ENCODE results near the gene CLTC.

CLTC gene

DNA sequence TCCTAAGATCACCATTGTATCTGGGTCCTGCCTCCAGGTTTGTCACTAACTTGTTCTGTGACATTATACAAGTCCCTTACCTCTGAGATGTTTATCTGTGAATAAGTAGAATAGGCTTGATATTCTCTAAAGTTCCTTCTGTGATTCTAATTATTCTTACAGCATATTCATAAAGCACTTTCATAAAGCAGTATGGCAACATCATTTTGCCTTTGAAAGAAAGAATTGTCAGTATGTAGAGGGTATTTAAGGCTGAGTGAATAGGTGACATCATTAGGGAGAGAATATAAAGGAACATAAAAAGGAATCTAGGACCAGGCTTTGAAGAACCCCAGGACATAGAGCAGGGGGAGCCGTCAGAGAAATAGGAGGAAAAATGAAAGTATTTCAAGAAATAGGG is 103.3 kb downstream of the CLTC start:
- DNase-seq (ENCODE audit: low read depth in 1 of 2, low spot score in 1 of 2): no peak

DNA sequence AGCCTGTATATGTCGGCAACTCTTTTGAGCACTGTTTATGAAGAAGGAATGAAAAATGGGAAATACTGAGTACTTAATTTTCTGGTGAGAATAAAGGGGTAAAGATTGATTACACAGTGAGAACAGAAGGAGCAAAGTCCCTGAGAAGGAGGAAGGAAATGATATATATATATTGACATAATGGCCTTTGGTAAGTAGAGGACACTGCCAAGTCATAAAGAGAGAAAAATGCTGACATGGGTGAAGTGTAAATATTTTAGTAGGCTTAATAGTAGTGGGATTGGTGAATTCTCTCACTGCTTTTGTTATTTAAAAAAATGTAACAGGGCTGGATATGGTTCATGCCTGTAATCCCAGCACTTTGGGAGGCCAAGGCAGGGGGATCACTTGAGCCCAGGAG is 103.9 kb downstream of the CLTC start:
- DNase-seq (ENCODE audit: low read depth in 1 of 2, low spot score in 1 of 2): no peak

DNA sequence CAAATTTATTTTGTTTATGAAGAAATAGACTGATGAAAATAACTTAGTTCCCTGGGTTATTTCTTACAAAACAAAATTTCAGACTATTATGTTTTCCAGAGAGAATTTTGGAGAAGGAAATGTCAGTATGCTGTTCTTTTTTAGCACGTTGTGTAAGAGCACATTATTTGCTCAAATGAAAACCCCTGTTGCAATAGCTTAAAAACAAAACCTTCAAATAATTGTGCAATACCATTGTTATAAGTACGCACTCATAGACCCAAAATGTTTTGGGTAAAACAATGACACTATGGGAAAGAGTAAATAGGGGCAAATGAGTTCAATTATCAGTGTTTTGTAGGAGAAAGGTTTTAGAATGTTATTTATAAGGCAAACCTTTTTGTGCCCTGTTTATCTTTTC is 106.0 kb downstream of the CLTC start:
- no peak for DNase-seq (ENCODE audit: low read depth in 1 of 2, low spot score in 1 of 2)

DNA sequence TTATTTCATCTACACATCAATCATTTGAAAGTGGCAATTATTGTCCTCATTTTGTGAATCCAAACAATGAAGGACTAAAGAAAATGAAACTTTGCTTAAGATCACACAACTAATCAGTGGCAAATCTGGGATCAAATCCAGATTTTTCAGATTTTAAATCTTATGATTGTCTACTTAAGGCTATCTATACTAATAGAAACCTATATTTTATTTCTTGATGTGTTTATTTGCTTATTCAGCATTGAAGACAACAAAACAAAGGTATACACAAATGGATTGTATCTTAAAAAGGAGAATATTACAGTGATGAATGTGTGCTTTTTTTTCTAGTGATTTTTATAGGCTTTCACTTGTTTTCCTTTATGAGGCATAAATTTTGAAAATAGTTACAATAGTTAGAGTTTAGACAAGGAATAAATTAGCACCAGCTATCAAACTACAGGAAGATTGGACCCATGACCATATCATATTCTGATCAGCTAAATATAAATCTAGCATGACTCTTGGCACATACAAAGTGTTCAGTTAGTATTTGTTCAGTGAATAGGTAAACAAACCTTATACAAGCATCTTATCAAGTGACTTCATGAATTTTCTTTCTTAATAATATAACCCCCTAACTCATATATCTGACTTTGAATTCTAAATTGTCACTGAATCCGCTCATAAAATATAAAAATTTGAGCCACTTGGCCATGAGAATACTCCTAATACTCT is 108.3 kb downstream of the CLTC start:
- no peak for DNase-seq (ENCODE audit: low read depth in 1 of 2, low spot score in 1 of 2)

DNA sequence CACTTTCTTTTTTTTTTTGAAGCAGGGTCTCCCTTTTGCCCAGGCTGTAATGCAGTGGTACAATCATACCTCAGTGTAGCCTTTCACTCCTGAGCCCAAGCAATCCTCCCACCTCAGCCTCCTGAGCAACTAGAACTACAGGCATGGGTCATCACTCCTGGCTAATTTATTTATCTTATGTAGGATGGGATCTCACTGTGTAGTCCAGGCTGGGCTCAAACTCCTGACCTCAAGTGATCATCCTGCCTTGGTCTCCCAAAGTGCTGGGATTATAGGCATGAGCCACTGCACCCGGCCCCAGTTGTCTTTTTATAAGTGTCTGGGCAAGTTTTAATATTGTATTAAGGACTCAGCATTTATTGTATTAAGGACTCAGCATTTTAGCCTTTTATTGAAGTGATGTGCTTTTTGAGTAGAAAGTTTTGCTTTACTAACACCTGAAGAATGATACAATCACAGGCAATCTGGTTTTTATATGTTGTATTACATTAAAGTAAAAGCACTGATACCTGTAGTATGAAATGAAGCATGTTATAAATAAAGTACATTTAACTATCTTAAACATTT is 110.7 kb downstream of the CLTC start:
- no peak for DNase-seq (ENCODE audit: low read depth in 1 of 2, low spot score in 1 of 2)

DNA sequence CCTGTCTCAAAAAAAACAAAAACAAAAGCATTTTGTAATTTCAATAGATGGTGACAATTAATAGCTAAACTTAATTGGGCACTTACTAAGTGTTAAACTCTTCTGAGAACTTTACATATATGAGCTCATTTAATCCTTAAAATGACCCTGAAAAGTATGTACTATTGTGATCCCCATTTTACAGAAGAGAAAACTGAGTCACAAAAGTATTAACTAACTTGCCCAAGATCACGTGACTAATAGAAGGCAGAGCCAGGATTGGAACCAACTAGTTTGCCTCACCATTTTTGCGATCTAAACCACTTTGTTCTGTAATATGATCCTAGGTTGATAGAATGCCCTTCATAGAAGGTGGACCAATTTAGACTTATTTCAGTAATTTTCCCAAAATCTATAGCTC is 114.0 kb downstream of the CLTC start:
- no peak for DNase-seq (ENCODE audit: low read depth in 1 of 2, low spot score in 1 of 2)

DNA sequence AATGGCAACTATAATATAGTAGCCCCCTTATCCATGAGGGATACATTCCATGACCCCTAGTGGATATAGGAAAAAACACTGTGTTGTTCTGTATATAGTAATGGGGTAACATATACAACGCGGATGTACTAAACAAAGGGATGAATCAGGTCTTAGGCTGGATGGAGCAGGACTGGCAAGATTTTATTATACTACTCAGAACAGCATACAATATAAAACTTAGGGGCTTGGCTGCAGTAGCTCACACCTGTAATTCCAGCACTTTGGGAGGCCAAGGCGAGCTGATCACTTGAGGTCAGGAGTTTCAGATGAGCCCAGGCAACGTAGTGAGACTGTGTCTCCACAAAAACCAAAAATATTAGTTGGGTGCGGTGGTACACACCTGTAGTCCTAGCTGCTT is 114.5 kb downstream of the CLTC start:
- no peak for DNase-seq (ENCODE audit: low read depth in 1 of 2, low spot score in 1 of 2)

DNA sequence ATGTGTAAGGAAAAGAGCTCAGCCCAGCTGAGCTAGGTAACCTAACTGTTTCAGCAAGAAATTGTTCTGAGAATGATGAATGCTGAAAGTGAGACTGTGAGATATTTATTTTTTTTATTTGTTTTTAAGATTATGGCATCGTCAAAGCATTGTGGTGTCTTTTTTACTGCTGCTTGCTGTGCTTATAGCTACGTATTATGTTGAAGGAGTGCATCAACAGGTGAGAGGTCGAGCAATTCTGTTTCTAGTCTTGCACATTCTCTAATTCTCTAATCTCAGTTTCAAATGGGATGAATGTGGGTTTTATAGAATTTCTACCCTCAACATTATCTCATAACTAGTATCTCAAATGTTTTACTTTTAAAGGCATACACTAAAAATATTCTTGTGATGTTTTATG is 117.6 kb downstream of the CLTC start:
- no peak for DNase-seq (ENCODE audit: low read depth in 1 of 2, low spot score in 1 of 2)

DNA sequence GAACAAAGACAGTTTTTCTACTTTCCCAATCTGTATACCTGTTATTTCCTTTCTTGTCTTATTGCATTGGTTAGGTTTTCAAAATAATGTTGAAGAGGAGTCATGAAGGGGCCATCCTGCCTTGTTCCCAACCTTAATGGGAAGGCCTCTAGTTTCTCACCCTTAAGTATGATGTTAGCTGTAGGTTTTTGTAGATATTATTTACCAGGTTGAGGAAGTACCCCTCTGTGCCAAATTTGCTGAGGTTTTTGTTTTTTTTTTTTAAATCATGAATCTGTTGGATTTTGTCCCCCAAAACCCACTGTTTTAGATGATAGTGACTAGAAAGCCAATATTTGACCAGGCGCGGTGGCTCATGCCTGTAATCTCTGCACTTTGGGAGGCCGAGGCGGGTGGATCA is 124.1 kb downstream of the CLTC start:
- DNase-seq (ENCODE audit: low read depth in 1 of 2, low spot score in 1 of 2): no peak

DNA sequence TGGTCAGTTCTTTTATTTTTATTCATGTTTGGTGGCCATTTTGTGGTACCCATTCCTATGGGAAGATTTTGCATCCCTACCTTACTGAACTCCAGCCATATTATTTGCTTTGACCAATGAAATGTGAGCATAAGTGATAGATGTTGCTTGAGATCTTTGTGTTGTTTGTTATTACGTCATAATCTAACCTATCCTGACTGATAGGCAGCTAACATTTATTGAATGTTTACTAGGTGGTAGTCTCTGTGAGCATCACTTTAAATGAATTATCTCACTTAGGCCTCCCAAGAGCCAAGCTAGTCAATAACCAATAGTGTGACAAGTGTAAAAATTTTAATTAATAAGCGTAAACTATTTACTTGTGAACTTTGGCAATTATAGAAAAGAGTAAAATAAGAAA is 125.3 kb downstream of the CLTC start:
- DNase-seq (ENCODE audit: low read depth in 1 of 2, low spot score in 1 of 2): no peak
